ENCODE measurements around the gene IGSF3.

DNA sequence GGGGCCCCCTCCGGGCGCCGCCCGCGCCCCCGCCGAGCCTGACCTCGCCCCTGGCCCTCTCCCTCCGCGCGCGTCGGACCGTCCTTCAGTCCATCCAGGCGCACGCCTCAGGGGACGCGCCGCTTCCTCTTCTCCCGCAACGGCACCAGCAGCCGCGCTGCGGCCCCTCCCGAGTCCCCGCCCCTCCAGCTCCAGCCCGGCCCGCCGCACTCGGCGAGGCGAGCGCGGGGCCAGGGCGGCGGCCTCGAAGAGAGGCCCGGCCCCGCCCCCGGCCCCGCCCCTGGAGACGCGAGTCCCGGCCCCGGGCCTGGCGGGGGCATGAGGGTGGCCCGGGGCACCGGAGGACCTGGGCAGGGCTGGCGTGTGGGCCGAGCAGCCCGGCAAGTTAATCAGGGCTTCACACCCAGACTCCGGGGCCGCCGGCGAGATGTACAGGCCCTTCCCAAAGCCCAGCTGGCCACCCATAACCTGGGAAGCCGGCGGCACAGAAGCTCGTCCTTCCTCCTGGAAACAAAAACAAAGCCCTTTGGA, at the start of gene IGSF3:
- TF ChIP-seq, protein P1, sequence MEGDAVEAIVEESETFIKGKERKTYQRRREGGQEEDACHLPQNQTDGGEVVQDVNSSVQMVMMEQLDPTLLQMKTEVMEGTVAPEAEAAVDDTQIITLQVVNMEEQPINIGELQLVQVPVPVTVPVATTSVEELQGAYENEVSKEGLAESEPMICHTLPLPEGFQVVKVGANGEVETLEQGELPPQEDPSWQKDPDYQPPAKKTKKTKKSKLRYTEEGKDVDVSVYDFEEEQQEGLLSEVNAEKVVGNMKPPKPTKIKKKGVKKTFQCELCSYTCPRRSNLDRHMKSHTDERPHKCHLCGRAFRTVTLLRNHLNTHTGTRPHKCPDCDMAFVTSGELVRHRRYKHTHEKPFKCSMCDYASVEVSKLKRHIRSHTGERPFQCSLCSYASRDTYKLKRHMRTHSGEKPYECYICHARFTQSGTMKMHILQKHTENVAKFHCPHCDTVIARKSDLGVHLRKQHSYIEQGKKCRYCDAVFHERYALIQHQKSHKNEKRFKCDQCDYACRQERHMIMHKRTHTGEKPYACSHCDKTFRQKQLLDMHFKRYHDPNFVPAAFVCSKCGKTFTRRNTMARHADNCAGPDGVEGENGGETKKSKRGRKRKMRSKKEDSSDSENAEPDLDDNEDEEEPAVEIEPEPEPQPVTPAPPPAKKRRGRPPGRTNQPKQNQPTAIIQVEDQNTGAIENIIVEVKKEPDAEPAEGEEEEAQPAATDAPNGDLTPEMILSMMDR (IDR thresholded peaks at IDR 0.05) = no peak
- TF ChIP-seq POLR2AphosphoS5 (IDR thresholded peaks at IDR 0.05) (no peak), EP300 (IDR thresholded peaks at IDR 0.05) (no peak)
